Measurements from ENCODE around the gene CAPRIN1.

Gene CAPRIN1

DNA sequence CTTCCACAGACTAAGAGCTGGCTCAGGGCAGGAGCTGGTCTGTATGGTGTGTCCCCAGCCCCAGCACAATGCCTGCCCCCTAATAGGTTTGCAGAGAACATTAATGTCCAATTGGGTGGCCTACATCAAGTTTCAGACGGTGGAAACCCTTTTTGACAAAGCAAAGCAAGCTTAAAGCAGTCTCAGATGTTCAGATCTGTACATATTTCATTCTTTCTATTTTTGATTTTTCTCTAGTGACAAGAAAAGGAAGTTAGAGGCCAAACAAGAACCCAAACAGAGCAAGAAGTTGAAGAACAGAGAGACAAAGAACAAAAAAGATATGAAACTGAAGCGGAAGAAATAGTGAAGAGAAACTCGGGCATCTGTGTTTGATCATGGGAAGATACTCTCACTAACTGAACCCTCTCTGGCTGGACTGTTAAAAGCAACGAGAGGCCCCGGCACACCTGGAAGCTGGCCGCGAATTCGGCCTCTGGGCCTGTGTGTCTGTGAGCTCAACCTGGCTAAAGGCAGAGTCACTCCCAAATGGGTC is 94.4 kb downstream of the CAPRIN1 start:
- DNase-seq (ENCODE audit: low spot score) = no peak

DNA sequence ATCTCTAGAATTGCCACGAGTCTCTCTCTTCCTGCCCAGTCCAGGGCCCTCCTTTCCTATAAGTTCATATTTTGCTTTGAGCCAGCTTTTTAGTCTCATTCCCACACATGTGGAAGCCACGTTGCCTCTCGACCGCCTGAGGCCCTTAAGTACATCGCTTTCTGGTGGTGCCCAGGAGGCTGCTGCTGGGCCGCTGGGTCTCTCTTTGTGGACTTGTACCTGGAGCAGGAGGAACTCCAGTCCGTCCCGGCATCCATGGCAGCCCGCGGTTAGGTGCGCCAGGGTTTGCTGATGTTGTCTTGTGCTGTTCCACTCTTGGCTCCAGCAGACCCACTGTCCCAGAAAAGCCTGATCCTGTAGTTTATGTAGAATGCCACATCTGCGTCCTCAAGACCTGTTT is 94.9 kb downstream of the CAPRIN1 start:
- no peak for DNase-seq (ENCODE audit: low spot score)

DNA sequence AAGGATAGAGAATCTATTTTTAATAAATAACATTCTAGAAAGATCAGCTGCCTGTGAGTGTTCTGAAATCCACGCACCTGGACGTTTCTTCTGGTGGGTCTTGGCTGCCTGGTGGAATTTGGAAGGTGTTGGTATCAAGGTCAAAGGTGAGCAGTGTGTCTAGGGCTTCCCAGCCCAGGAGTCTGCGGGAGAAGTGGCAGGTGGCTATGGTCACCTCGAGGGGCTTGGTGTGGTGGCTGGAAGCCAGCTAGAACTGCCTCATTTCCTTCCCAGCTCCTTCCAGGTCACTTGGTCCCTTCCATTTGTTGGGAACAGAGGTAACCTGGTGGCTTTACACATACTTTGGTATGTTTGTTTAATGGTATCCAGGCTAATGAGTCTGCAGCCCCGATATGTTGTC is 95.3 kb downstream of the CAPRIN1 start:
- DNase-seq (ENCODE audit: low spot score) = no peak

DNA sequence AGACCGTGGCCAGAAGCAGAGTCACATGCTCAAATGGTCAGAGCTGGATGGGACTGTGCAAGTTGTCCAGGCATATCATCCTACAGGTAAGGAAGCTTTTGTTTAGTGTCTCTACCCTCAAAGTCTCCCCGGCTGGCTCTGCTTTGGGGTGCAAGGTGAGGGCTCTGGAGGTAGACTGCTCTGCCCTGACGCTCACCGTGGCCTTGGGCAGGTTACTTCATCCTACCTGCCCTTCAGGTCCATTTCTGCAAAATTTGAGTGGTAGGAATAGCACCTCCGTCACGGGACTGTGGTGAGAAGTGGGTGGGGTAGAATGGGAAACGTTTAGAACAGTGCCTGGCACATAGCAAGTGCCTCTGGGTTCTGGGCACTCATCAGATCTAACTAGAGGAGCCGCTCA is 96.0 kb downstream of the CAPRIN1 start:
- no peak for DNase-seq (ENCODE audit: low spot score)

DNA sequence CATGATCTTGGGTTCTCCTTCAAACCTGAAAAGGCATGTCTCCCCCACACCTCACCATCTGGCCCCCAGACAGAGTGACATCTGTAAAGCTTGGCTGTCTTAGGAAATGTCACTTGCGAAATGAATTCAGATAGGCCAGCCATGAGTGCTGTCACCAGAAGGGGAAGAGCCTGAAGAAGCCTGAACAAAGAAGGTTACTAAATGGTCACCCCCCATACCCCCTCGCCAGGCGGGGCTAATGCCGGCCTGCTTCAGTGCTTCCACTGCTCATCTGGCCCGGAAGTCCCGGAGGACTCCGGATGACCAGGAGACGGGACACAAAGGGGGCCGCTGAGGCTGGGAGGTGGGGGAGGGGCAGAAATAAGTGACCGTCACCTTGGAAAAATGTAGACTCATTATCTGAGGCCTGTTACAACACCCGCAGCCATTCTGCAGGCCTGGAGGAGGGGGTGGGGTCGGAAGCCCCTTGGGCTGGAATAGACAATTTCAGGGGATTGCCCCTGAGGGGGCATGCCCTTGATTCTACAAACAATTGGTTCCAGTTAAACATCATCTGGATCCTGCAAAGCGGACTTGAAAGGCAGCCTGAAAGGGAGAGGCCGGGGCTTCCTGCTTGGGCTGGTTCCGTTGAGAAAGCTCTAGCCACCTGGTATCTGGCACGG is 97.1 kb downstream of the CAPRIN1 start:
- DNase-seq (ENCODE audit: low spot score) = no peak

DNA sequence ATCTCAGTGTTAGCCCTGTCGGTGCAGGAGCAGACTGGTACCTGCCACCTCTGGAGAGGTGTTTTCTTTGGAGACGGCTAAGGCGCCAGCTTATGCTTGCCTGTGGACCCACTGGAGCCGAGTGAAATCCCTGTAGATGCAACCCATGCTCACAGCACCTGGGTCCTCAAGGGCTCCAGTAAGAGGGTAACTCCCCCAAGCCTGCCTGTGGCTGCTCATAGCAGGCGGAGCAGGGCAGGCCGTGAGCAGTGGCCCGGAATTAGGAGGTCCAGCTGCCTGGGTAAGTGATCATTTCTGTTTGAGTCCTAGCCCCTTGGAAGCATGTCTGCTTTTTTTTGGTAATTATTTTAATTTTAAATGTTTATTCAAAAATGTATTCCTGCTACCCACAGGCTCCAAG is 97.7 kb downstream of the CAPRIN1 start:
- DNase-seq (ENCODE audit: low spot score) = no peak

DNA sequence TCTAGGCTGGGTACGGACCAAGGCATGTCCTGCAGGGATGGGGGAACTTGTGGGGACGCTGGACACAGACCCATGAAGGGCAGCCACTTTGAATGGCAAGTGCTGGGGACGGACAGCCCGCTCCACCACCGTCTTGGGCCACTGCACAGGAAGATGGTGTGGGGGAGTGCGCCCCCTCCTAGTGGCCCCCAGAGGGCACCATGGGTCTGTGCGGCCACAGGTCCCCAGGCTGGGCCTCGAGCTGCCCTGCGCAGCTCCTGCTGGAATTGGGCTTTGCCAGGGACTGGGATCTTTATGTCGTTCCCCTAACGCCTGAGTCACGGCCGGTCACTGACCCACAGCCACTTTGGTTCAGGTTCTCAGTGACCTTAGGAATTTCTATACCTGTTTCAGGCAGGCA is 98.3 kb downstream of the CAPRIN1 start:
- DNase-seq (ENCODE audit: low spot score) = no peak

DNA sequence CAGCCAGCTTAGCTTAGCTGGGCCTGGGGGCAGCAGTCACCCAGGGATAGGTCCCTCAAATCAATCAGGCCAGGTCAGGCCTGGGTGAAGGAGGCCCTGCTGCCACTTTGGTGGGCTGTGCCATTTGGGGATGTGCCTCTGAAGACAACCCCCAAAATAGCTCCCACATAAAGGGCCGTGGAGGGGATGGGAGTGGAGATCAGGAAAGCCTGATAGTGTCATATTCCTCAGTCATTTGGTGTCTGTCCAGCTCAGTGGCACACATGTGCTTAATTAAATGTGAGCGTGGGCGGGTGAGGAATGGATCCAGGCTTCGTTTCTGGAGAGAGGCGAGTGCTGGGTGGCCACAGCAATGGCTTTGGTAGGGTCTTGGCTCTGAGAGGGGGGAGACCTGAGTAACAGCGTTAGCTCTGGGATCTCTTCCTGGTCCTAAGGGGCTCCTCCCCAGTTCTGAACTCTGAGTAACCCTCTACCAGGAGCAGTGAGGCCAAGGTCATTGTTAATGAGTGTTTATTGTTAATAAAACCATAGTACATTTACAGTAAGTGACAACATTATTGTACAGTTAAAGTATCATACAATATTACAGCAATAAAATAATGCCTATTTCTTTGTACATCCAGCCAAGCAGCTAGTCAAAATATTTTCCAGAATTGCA is 99.1 kb downstream of the CAPRIN1 start:
- no peak for DNase-seq (ENCODE audit: low spot score)
